ENCODE results near the gene GPANK1.
A peak's percentile ranks its signal among the peaks of the same experiment; 100 is the strongest.
"Not testable (repeated sequence)": the region's sequence is repeated elsewhere in the genome, so short reads cannot be mapped to it uniquely, and the experiment has no call there.

The GPANK1 gene

GRCh38 chr6:31664790-31665500, at the start of gene GPANK1:
Gene GPANK1, minus strand, starts transcription at chr6:31664997. Its CDS starts 519 bp downstream, at chr6:31664478.
- peak; percentile 94 for DNase-seq (ENCODE audit: low read depth)

GRCh38 chr6:31713991-31714684, 49.3 kb upstream of the GPANK1 start:
- no peak for DNase-seq (ENCODE audit: low read depth)

- DNase-seq (ENCODE audit: low read depth): no peak
Measured at GRCh38 chr6:31713465-31713864, 48.7 kb upstream of the GPANK1 start.

GRCh38 chr6:31712296-31712695, 47.5 kb upstream of the GPANK1 start:
- DNase-seq (ENCODE audit: low read depth): no peak

- no peak for DNase-seq (ENCODE audit: low read depth)
Measured at GRCh38 chr6:31711233-31711632, 46.4 kb upstream of the GPANK1 start.

GRCh38 chr6:31710523-31711219, 45.9 kb upstream of the GPANK1 start:
- DNase-seq (ENCODE audit: low read depth): no peak

GRCh38 chr6:31709157-31709556, 44.4 kb upstream of the GPANK1 start:
- DNase-seq (ENCODE audit: low read depth): not testable (repeated sequence)

- no peak for DNase-seq (ENCODE audit: low read depth)
Measured at GRCh38 chr6:31708224-31708623, 43.4 kb upstream of the GPANK1 start.

- DNase-seq (ENCODE audit: low read depth): no peak
Measured at GRCh38 chr6:31707701-31708100, 42.9 kb upstream of the GPANK1 start.

- no peak for DNase-seq (ENCODE audit: low read depth)
Measured at GRCh38 chr6:31706599-31706998, 41.8 kb upstream of the GPANK1 start, which contains the start of gene LY6G6F. Gene LY6G6F, plus strand, starts transcription at chr6:31706866. Its CDS starts 41 bp downstream, at chr6:31706907.

GRCh38 chr6:31705931-31706330, 41.1 kb upstream of the GPANK1 start:
- no peak for DNase-seq (ENCODE audit: low read depth)

- peak; percentile 97 for DNase-seq (ENCODE audit: low read depth)
Measured at GRCh38 chr6:31702819-31703716, 38.3 kb upstream of the GPANK1 start, which contains the start of gene ABHD16A. Gene ABHD16A, minus strand, starts transcription at chr6:31703324. Its CDS starts 43 bp downstream, at chr6:31703281.

GRCh38 chr6:31702405-31702818, 37.6 kb upstream of the GPANK1 start:
- DNase-seq (ENCODE audit: low read depth): no peak

GRCh38 chr6:31701666-31702404, 37.0 kb upstream of the GPANK1 start:
- DNase-seq (ENCODE audit: low read depth): no peak

GRCh38 chr6:31700740-31701401, 36.1 kb upstream of the GPANK1 start:
- DNase-seq (ENCODE audit: low read depth): no peak

GRCh38 chr6:31697555-31697954, 32.8 kb upstream of the GPANK1 start:
- DNase-seq (ENCODE audit: low read depth): no peak

- no peak for DNase-seq (ENCODE audit: low read depth)
Measured at GRCh38 chr6:31693535-31693934, 28.7 kb upstream of the GPANK1 start.

GRCh38 chr6:31692886-31693285, 28.1 kb upstream of the GPANK1 start:
- no peak for DNase-seq (ENCODE audit: low read depth)

- DNase-seq (ENCODE audit: low read depth): no peak
Measured at GRCh38 chr6:31692353-31692752, 27.6 kb upstream of the GPANK1 start.

GRCh38 chr6:31691564-31692108, 26.8 kb upstream of the GPANK1 start:
- DNase-seq (ENCODE audit: low read depth): no peak
